Heart right ventricle (tissue), 16 donors: ENCODE measurements around the gene ZNF609. TPM values are rescaled to one million over a fixed set of nuclear protein-coding genes. Genes with fewer than 3 reads are reported as not detected.
"Not testable (repeated sequence)": the region's sequence is repeated elsewhere in the genome, so short reads cannot be mapped to it uniquely, and the experiment has no call there.

Source experiments
- ATAC-seq, 8 donors: fragments of 200-7000 bp; cut with Tn5 transposase; one replicate each; pipeline ENCODE4 v1.9.1; 2020; ENCODE audit warnings: mild to moderate bottlenecking in 8 of 8, moderate library complexity in 8 of 8, moderate number of reproducible peaks in 1 of 8
- DNase-seq, 2 donors: peaks; one replicate each; pipeline ENCODE4 v3.0.0-alpha.2; 2020
- H3K27ac ChIP-seq, 10 donors: fragments of 200-600 bp; sonication (generic) in 2 of 10; one replicate each; pipeline versions ENCODE4 v1.5.0 to v1.8.0; 2020 to 2022; ENCODE audit warnings: mild to moderate bottlenecking in 3 of 10
- H3K27me3 ChIP-seq, 7 donors: fragments of 200-600 bp; one replicate each; pipeline ENCODE4 v1.8.0; 2021 to 2022; ENCODE audit warnings: mild to moderate bottlenecking in 2 of 7
- H3K36me3 ChIP-seq, 9 donors: fragments of 200-600 bp; sonication (generic) in 1 of 9; one replicate each; pipeline versions ENCODE4 v1.5.0 to v1.8.0; 2020 to 2022; ENCODE audit warnings: mild to moderate bottlenecking in 2 of 9
- H3K4me1 ChIP-seq, 9 donors: fragments of 200-600 bp; sonication (generic) in 1 of 9; one replicate each; pipeline versions ENCODE4 v1.5.0 to v1.8.0; 2020 to 2022; ENCODE audit warnings: mild to moderate bottlenecking in 4 of 9
- H3K4me3 ChIP-seq, 10 donors: fragments of 200-600 bp; sonication (generic) in 2 of 10; one replicate each; pipeline versions ENCODE4 v1.5.0 to v1.8.0; 2020 to 2022; ENCODE audit warnings: mild to moderate bottlenecking in 7 of 10, moderate library complexity in 2 of 10
- H3K9me3 ChIP-seq, 11 donors: fragments of 200-600 bp in 10 of 11; sonication (generic) in 2 of 11; one replicate each; pipeline versions ENCODE4 v1.5.0 to v1.8.0; 2013 to 2022; ENCODE audit warnings: mild to moderate bottlenecking in 2 of 11, control low read depth in 1 of 11, moderate library complexity in 1 of 11
- CTCF ChIP-seq, 9 donors: fragments of 200-600 bp; sonication (generic) in 2 of 9; IDR thresholded peaks; one replicate each; pipeline versions ENCODE4 v1.5.0 to v1.8.0; 2021 to 2022; ENCODE audit warnings: antibody characterized with exemption in 9 of 9, mild to moderate bottlenecking in 5 of 9, moderate library complexity in 1 of 9
- WGBS, 2 donors: extraction: QIAGEN DNeasy Blood & Tissue Kit; methylation state at CpG; one replicate each; pipeline ENCODE4 v1.1.7; 2013; ENCODE audit warnings: inconsistent platforms in 1 of 2; 5-methylcytosine and 5-hydroxymethylcytosine counted together
- intact Hi-C, 10 donors: fragments of 100-400 bp; cut with DNase I; formaldehyde crosslinking; loops; one replicate each; pipeline versions ENCODE4 v1.11.1 to v1.14.2; 2022
- polyA plus RNA-seq, 2 donors: library from polyadenylated mRNA; stranded (reverse); fragments of 200-250 nt; gene quantifications; one replicate each; pipeline ENCODE4 v1.2.3, GENCODE V29; 2013
- total RNA-seq, 10 donors: library from RNA; stranded (reverse); fragmentation: NEBNext Ultra II Directional in 3 of 10; extraction: Animal tissue kit (Norgen Biotek cat#: 25700) in 3 of 10; gene quantifications; one replicate each; pipeline versions ENCODE4 v1.2.1 to v1.2.4, GENCODE V29; 2021 to 2023
- donor health status: Arrhythmogenic right ventricular cardiomyopathy.
- donor health status: ischemic (EF 13 %, LVEDD 7.1; RV severe dilation, severe dysfunction).
- donor health status: healthy with polysubstance abuse.
- donor health status: DM: no; HTN: yes; CAD: no.
- donor health status: DM: no; HTN: no; CAD: no.
- donor health status: ischemic (EF 25% LVEDD 6.9; RV normal size, moderate dysfunction).
- donor health status: ischemic (EF 25% LVEDD 5.7; RV mildly dilated, moderate dysfunction).
- donor health status: healthy.
- donor health status: DM: yes; HTN: yes; CAD: no.
- donor health status: Ischemic cardiomyopathy.
- donor health status: ischemic (EF 35%, LVEDD 5.7; RV mildly dilated, moderate dysfunction).
- donor health status: nonischemic (EF 11% LVEDD 7.7; RV severe dilation, severe dysfunction).
- donor health status: DM: yes; HTN: yes; CAD: no.
- donor health status: PGD.
- donor health status: ischemic (EF 29% LVEDD 5.4; RV normal size, mild dysfunction).
- donor health status: nonischemic (EF 23%, LVEDD 6.1; RV moderate dilation, normal function).

ZNF609 gene
- total and polyA plus RNA-seq, 12 donors, result 4.0 to 19.2 (median 15.8) TPM

- no peaks in the 10 kb centered on the region for H3K9me3 ChIP-seq
- intact Hi-C loops, result no loop called here
- no peak for TF ChIP-seq CTCF (IDR thresholded peaks at IDR 0.05)
- no peaks in the 10 kb centered on the region for H3K27me3 ChIP-seq
- WGBS, 2 donors, result 92 to 94% methylated on average over 2 of the region's 2 CpGs
- ATAC-seq (no peak), DNase-seq (no peak)
- peaks cover 0 to 31% (median 0%) of the 10 kb centered on the region in 9 donors for H3K36me3 ChIP-seq
- no peak overlapping the region for H3K4me3 ChIP-seq
- H3K4me1 ChIP-seq, result peaks cover 0 to 25% (median 0%) of the 10 kb centered on the region in 9 donors
- no peak overlapping the region for H3K27ac ChIP-seq
These were observed 33.3 kb downstream of the ZNF609 start for GRCh38 chr15:64493641-64494040.

- 95 to 97% methylated on average over 2 of the region's 2 CpGs for WGBS, 2 donors
- Histone ChIP-seq H3K36me3 (peaks cover 0 to 32% (median 8%) of the 10 kb centered on the region in 9 donors), H3K4me1 (peaks cover under 1 to 24% (median 4%) of the 10 kb centered on the region in 9 donors)
- DNase-seq, H3K4me3 ChIP-seq, intact Hi-C loops, ATAC-seq, H3K9me3 ChIP-seq, H3K27ac ChIP-seq, H3K27me3 ChIP-seq: not testable (repeated sequence)
These were observed 35.6 kb downstream of the ZNF609 start for GRCh38 chr15:64495968-64496367.

GRCh38 chr15:64500695-64501395 is 40.5 kb downstream of the ZNF609 start:
- H3K4me1 ChIP-seq, result peaks cover 6 to 50% (median 34%) of the 10 kb centered on the region in 9 donors
- DNase-seq, result no peak
- H3K27me3 ChIP-seq, result no peaks in the 10 kb centered on the region
- ATAC-seq, result no peak
- WGBS, 2 donors, result 63 to 73% methylated on average over 3 of the region's 3 CpGs
- no peaks in the 10 kb centered on the region for H3K9me3 ChIP-seq
- no peak overlapping the region for H3K4me3 ChIP-seq
- intact Hi-C loops, result no loop called here
- H3K36me3 ChIP-seq, result peaks cover 0 to 49% (median 8%) of the 10 kb centered on the region in 9 donors
- TF ChIP-seq CTCF (IDR thresholded peaks at IDR 0.05), result no peak
- H3K27ac ChIP-seq, result peak overlapping the region in 2 of 10 donors; percentile 16 to 73

DNA sequence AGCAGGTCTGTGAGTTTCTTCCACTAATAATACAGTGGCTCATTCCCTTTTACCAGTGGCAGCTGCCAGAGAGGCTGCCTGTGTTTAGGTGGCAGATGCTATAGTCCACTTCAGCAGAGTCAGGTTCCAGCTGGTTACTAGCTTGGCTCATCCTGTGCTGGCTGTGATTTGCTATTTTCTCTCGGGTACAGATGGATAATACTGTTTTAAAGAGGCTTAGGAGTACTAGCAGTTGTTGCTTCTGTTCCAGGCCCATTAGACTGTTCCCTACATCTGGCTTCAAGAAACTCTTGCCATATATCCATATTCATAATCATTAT is 41.0 kb downstream of the ZNF609 start:
- WGBS, 2 donors, result 50 to 61% methylated on average over 1 of the region's 1 CpG
- intact Hi-C loops, result no loop called here
- TF ChIP-seq CTCF (IDR thresholded peaks at IDR 0.05), result no peak
- ATAC-seq (peak in 2 of 8 donors; percentile 31 to 32), DNase-seq (no peak)
- Histone ChIP-seq H3K9me3 (no peaks in the 10 kb centered on the region), H3K36me3 (peaks cover 0 to 47% (median 8%) of the 10 kb centered on the region in 9 donors), H3K4me1 (peaks cover 6 to 50% (median 34%) of the 10 kb centered on the region in 9 donors), H3K4me3 (no peak overlapping the region), H3K27ac (peak overlapping the region in 3 of 10 donors; percentile 5 to 73 (median 16)), H3K27me3 (no peaks in the 10 kb centered on the region)

GRCh38 chr15:64502151-64502550 is 41.8 kb downstream of the ZNF609 start:
- 81 to 86% methylated on average over 2 of the region's 2 CpGs for WGBS, 2 donors
- intact Hi-C loops, result no loop called here
- H3K4me1 ChIP-seq, result peaks cover 8 to 58% (median 41%) of the 10 kb centered on the region in 9 donors

More at GRCh38 chr15:64502151-64502550, 41.8 kb downstream of the ZNF609 start:
- Histone ChIP-seq H3K4me3 (no peak overlapping the region), H3K9me3 (no peaks in the 10 kb centered on the region), H3K36me3 (peaks cover 0 to 47% (median 8%) of the 10 kb centered on the region in 9 donors), H3K27ac (peak overlapping the region in 5 of 10 donors; percentile 5 to 73 (median 17)), H3K27me3 (no peaks in the 10 kb centered on the region)
- DNase-seq, result no peak
- TF ChIP-seq CTCF (IDR thresholded peaks at IDR 0.05), result no peak
- peak in 1 of 8 donors; percentile 30 for ATAC-seq
